ACC112 (cell line): ENCODE data around the gene BGLAP.

Experiments
- H2AFZ ChIP-seq: fragments of 200-600 bp; sonication (generic); one replicate; pipeline ENCODE4 v1.6.0; 2017; ENCODE audit warnings: antibody characterized with exemption, low read length; ENCODE audit not compliant: unreplicated experiment
- H3K27ac ChIP-seq: fragments of 200-600 bp; sonication (generic); 2 replicates; pipeline ENCODE4 v1.5.1; 2014; ENCODE audit warnings: low read depth, mild to moderate bottlenecking, antibody characterized with exemption, low read length, moderate library complexity
- H3K27me3 ChIP-seq: fragments of 200-600 bp; sonication (generic); 2 replicates; pipeline ENCODE4 v1.6.1; 2014; ENCODE audit warnings: mild to moderate bottlenecking, antibody characterized with exemption, low read length, moderate library complexity, mixed read lengths; ENCODE audit not compliant: insufficient read depth
- H3K36me3 ChIP-seq: fragments of 200-600 bp; sonication (generic); 2 replicates; pipeline ENCODE4 v1.6.1; 2016; ENCODE audit warnings: mild to moderate bottlenecking, antibody characterized with exemption, low read length, moderate library complexity, mixed read lengths; ENCODE audit not compliant: insufficient read depth
- H3K4me1 ChIP-seq: fragments of 200-600 bp; sonication (generic); one replicate; pipeline ENCODE4 v1.6.1; 2016; ENCODE audit warnings: low read length, mixed read lengths; ENCODE audit not compliant: insufficient read depth, unreplicated experiment, control insufficient read depth
- H3K4me3 ChIP-seq: fragments of 200-600 bp; sonication (generic); 2 replicates; pipeline ENCODE4 v1.5.1; 2014; ENCODE audit warnings: mild to moderate bottlenecking, low read depth, low read length
- H3K79me2 ChIP-seq: fragments of 200-600 bp; sonication (generic); one replicate; pipeline ENCODE4 v1.6.0; 2016; ENCODE audit warnings: low read length; ENCODE audit not compliant: control insufficient read depth, unreplicated experiment, insufficient read depth

BGLAP gene

DNA sequence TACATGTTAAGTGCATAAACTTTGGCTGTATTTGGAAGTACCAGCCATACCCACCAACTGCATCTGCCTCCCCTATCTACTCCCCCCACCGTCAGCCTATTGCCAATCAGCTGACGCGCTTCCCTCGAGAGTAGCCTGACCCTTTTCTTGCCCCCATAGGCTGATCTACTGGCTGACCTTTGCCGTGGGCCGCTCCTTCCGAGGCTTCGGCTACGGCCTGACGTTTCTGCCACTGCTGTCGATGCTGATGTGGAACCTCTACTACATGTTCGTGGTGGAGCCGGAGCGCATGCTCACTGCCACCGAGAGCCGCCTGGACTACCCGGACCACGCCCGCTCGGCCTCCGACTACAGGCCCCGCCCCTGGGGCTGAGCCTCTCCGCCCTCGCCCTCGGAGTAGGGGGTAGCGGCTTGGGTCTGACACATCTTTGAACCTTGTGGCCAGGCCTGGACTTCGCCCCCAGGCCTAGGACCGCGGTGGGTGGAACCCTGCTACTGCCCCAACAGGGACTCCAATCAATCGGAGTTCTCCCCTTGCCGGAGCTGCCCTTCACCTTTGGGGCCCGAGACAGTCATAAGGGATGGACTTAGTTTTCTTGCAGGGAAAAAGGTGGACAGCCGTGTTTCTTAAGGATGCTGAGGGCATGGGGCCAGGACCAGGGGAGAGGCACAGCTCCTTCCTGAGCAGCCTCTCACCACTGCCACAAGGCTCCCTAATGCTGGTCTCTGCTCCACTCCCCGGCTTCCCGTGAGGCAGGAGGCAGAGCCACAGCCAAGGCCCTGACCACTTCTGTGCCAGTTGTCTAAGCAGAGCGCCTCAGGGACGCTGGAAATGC, 49.5 kb downstream of the BGLAP start:
- H3K4me3 ChIP-seq = peak overlapping the region; percentile 81
- H3K79me2 ChIP-seq = peaks cover 17% of the 10 kb centered on the region
- no peaks in the 10 kb centered on the region for H3K27me3 ChIP-seq
- H2AFZ ChIP-seq = peak overlapping the region; percentile 26
- H3K27ac ChIP-seq = peak overlapping the region; percentile 47
- peaks cover 10% of the 10 kb centered on the region for H3K36me3 ChIP-seq
- H3K4me1 ChIP-seq = peaks cover 21% of the 10 kb centered on the region
